Activated CD4-positive, alpha-beta T cell treated with anti-CD3 and anti-CD28 coated beads, Interleukin-2, amount 10 ng/mL, durations not matched to agents 24 days and 14 days (primary cell): ENCODE measurements around the gene GRIN3A. TPM values are rescaled to one million over a fixed set of nuclear protein-coding genes. Genes with fewer than 3 reads are reported as not detected.
"Not testable (repeated sequence)": the region's sequence is repeated elsewhere in the genome, so short reads cannot be mapped to it uniquely, and the experiment has no call there.

Experiments used
- DNase-seq: peaks from one replicate; pipeline ENCODE4 v3.0.0; 2022
- H3K27ac Mint-ChIP-seq: one replicate; pipeline ENCODE4 v1.8.0; 2022; ENCODE audit warnings: mild to moderate bottlenecking, mixed read lengths
- H3K27me3 Mint-ChIP-seq: one replicate; pipeline ENCODE4 v1.8.0; 2022; ENCODE audit warnings: mixed read lengths
- H3K36me3 Mint-ChIP-seq: one replicate; pipeline ENCODE4 v1.8.0; 2022; ENCODE audit warnings: low read depth, mild to moderate bottlenecking, mixed read lengths
- H3K4me1 Mint-ChIP-seq: one replicate; pipeline ENCODE4 v1.8.0; 2021; ENCODE audit warnings: mixed read lengths
- H3K4me3 Mint-ChIP-seq: one replicate; pipeline ENCODE4 v1.8.0; 2022; ENCODE audit warnings: mild to moderate bottlenecking, moderate library complexity, mixed read lengths
- H3K9me3 Mint-ChIP-seq: one replicate; pipeline ENCODE4 v1.8.0; 2021; ENCODE audit warnings: mixed read lengths
- intact Hi-C: fragments of 100-400 bp; cut with micrococcal nuclease; formaldehyde crosslinking; loops from one replicate; pipeline ENCODE4 v1.15.1; 2023
- total RNA-seq: library from RNA; stranded (reverse); gene quantifications from 2 replicates; pipeline ENCODE4 v1.2.3, GENCODE V29; 2022

The GRIN3A gene
- total RNA-seq, 1 donor from 2014 or later = not detected

DNA sequence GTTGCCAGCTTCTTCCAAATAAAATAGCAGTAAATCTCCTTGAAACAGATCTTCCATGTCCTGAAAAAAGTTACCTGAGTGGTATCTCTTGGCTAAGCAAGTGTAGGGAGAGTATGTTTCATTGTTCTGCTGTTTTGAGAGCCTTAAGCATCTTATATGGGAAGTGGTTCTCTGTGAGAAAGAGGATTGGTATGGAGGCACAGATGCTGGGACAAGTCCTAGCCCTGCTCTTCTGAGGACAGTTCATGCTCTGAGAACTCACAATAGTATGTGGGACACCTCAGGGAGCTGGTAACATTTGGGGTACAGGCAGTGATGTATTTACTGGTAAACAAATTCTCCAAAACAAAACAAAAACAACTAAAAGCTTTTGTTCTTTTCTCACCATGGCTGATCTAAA is 145.7 kb downstream of the GRIN3A start:
- Mint-ChIP-seq H3K27ac (no peak overlapping the region), H3K4me1 (no peaks in the 10 kb centered on the region), H3K9me3 (no peaks in the 10 kb centered on the region), H3K36me3 (no peaks in the 10 kb centered on the region), H3K4me3 (no peak overlapping the region), H3K27me3 (peaks cover 8% of the 10 kb centered on the region)
- intact Hi-C loops = no loop called here
- DNase-seq = no peak

DNA sequence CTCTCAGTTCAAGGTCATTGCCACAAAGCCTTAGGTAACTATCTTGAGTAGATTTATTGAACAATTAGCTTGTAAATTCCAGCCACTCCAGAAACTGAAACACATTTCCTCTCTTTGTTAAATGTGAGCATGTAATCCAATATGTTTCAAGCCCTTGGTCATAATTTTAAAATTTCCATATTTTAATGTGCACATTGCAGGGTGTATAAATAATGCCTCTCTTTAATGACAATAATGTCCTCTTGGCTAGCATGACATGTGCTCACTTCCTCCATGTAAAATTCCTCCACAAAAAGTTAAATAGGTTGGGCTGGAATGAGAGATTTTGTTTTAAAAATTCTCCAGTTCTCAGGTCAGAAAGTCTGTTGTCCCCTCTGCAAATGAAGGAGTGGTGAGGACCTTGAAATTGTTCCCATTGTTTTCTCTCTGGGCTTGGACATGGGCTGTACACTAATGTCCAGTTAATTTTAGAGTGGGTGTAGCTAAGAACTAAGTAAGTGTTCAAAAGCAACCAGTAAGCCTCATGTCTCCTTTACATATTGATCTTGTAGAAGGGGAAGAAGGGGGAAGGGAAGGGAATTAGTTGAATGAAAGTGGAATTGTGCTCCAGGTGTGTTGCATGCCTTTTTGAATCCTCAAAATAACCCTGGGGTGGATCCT is 146.5 kb downstream of the GRIN3A start:
- intact Hi-C loops = no loop called here
- no peak for DNase-seq
- H3K27me3 Mint-ChIP-seq = peaks cover 8% of the 10 kb centered on the region
- no peaks in the 10 kb centered on the region for H3K36me3 Mint-ChIP-seq
- H3K9me3 Mint-ChIP-seq = no peaks in the 10 kb centered on the region
- peaks cover under 1% of the 10 kb centered on the region for H3K4me1 Mint-ChIP-seq
- H3K27ac Mint-ChIP-seq = no peak overlapping the region
- no peak overlapping the region for H3K4me3 Mint-ChIP-seq

DNA sequence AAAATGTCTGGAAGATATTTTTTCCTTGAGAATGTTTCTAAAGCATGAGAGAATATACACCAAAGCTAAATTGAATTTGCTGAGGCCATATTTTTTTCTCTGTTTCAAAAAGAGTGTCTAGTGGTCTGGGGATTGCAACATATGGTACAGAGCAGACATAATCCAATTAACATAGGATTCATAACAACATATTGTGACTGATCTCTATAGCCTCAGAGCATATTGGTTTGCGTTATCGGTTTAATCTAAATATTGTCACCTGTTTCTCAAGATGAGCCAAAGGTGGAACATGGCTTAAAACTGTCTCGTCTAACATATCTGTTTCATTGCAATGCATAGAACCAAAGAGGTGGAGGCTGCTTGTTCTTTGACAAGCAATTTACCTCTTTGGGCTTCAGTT is 147.5 kb downstream of the GRIN3A start:
- Mint-ChIP-seq H3K4me3 (no peak overlapping the region), H3K27me3 (peaks cover 8% of the 10 kb centered on the region), H3K36me3 (no peaks in the 10 kb centered on the region), H3K4me1 (peaks cover 11% of the 10 kb centered on the region), H3K9me3 (peaks cover 3% of the 10 kb centered on the region), H3K27ac (no peak overlapping the region)
- intact Hi-C loops = no loop called here
- no peak for DNase-seq

DNA sequence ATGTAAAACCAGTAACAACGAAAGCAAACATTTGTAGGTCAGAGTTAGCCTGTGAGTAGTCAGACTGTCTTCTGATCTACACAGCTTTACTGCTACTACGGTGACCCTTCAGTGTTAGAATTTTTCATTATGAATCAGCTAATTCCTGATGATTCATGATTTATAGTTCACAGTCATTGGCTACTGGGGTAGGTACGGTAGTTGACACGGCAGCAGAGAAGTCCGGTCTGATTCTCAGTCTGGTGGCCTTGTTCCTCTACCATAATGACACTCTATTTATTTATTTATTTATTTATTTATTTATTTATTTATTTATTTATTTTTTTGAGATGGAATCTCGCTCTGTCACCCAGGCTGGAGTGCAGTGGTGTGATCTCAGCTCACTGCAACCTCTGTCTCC is 148.4 kb downstream of the GRIN3A start:
- H3K4me3 Mint-ChIP-seq, intact Hi-C loops, H3K36me3 Mint-ChIP-seq, H3K27ac Mint-ChIP-seq, H3K27me3 Mint-ChIP-seq, DNase-seq: not testable (repeated sequence)
- Mint-ChIP-seq H3K9me3 (peaks cover 11% of the 10 kb centered on the region), H3K4me1 (peaks cover 17% of the 10 kb centered on the region)

DNA sequence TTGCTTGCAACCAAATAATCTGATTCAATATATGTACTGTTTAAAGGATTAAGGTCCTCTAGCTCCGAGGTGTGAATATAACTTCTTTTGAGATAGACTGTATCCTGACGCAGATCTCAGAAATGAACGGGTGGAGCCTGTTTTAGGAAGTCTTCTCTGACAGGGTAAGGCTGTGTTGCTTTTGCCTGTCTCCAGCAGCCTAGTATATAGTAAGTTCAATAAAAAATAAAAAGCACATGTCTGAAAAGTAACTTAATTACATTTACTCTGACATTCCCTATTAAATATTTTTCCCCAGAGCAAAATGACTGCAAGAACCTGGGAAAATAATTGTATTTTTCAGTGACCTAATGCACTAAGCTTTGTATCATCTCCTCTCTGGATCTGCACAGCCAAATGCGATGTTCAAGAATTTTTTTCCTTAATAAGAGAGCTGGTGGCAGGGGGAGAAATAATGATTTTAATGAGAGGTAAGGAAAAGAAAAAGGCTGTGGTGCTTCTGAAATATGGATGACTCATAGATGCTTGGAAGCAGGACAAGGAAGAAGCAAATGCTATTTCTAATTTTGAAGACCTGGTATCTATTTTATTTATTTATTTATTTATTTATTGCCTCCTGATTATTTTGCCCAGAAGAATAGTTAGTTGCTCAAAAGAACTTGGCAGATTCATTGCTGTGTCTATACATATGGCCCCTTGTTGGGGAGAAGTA is 151.0 kb downstream of the GRIN3A start:
- peaks cover 11% of the 10 kb centered on the region for H3K9me3 Mint-ChIP-seq
- peaks cover 8% of the 10 kb centered on the region for H3K27me3 Mint-ChIP-seq
- peaks cover 1% of the 10 kb centered on the region for H3K36me3 Mint-ChIP-seq
- H3K4me3 Mint-ChIP-seq = no peak overlapping the region
- H3K4me1 Mint-ChIP-seq = peaks cover 17% of the 10 kb centered on the region
- H3K27ac Mint-ChIP-seq = no peak overlapping the region
- DNase-seq = no peak
- intact Hi-C loops = no loop called here

DNA sequence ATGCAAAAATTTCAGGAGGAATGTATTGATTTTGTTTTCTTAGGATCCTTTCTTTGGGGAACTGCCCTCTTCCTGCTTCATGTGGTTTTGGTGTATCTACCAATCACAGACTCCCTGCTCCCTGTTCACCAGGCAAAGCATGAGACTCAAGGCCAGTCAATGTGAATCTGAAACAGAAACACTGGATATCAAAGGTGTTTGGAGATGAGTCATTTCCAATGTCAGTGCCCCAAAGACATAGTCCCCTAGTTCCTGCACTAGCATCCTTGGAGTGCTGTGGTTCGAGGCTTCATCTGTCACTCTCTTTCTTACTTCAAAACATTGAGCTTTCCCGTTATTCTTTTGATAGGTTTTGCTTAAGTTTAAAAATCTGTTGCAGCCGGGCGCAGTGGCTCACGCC is 151.8 kb downstream of the GRIN3A start:
- Mint-ChIP-seq H3K27ac (no peak overlapping the region), H3K9me3 (peaks cover 11% of the 10 kb centered on the region), H3K36me3 (peaks cover 1% of the 10 kb centered on the region), H3K27me3 (peaks cover 3% of the 10 kb centered on the region), H3K4me3 (peak overlapping the region; percentile 7), H3K4me1 (peaks cover 17% of the 10 kb centered on the region)
- intact Hi-C loops = loop anchor here (1.0 kb wide), 1 partner anchor 53 kb away; the partner anchor contains the start of gene RNF20
- DNase-seq = peak; percentile 82

DNA sequence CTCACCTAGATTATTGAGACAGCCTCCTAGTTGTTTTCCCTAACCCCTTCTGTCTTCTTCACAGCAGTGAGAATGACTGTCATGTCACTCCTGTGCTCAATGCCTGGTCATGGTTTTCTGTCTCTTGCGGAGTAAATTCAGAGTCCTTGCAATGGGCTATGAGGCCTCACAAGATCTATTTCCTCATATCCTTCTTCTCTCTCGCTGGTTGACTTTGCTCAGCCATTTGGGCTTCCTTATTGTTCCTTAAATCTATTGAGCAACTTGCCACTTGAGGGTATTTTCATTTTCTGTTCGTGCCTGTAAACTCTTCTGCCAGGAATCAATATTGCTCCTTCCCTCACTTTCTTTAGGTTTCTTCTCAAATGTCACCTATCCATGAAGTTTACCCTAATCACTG is 152.7 kb downstream of the GRIN3A start:
- Mint-ChIP-seq H3K27me3 (peaks cover 3% of the 10 kb centered on the region), H3K4me1 (peaks cover 17% of the 10 kb centered on the region), H3K36me3 (peaks cover 1% of the 10 kb centered on the region), H3K9me3 (peaks cover 11% of the 10 kb centered on the region), H3K4me3 (no peak overlapping the region), H3K27ac (no peak overlapping the region)
- no peak for DNase-seq
- intact Hi-C loops = loop anchor here (1.0 kb wide), 1 partner anchor 52 kb away; the partner anchor contains the start of gene RNF20

DNA sequence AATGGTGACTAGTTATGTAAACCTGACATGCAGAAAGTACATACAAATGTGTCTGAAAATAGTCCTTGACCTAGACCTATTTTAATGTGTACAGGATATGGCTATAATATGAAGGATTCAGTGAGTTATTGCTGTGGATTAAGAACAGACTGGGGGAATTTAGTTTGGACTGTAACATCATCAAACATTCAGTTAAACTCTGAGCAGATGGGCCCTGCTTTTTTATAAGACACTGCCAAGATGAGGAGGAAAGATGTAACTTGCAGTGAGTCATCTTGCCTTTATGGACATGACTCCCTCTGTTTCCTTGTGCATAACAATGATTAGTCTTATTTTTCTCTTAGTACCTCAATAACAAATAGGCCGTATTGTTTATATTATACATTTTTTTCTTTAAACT is 155.9 kb downstream of the GRIN3A start:
- intact Hi-C loops = no loop called here
- DNase-seq = no peak
- Mint-ChIP-seq H3K4me1 (peaks cover 17% of the 10 kb centered on the region), H3K9me3 (peaks cover 11% of the 10 kb centered on the region), H3K36me3 (peaks cover 1% of the 10 kb centered on the region), H3K27me3 (no peaks in the 10 kb centered on the region), H3K27ac (no peak overlapping the region), H3K4me3 (no peak overlapping the region)

DNA sequence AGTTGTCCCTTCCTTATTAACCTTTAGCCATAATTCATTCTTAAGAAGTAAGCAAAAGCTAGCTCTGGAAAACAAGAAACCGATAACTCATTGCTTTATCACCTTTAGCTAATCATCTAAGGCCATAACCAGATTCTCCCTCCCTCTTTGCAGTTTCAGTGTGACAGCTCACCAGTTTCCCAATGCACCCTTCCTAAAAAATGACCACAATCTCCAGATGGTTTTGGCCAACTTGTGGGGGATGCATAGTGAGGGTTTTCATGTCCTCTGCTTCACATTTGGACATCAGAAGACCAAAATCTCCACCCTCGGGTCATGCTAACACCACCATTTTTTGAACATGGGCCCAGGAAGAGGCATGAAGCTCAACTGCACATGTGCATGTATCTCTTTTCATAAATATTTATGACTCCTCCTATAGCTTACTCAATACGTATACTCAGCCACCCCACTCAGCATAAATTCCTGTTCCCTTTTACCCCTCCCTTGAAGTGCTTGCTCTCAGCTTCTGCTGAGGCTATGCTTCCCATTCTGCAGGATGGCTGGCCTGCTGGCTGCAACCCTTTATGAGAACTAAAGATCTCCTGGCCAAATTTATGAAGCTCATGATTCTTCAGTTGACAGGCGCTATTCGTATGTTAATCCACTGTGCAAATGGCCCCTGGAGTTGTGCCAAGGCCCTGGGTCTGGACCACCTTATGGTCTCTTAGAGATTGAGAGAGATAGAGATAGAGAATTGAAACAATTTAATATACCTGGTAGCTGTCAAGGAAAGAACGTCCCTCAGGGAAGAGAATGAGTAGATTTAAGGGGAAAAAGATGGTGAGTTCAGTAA is 158.5 kb downstream of the GRIN3A start:
- Mint-ChIP-seq H3K9me3 (no peaks in the 10 kb centered on the region), H3K27ac (no peak overlapping the region), H3K4me1 (no peaks in the 10 kb centered on the region), H3K4me3 (no peak overlapping the region), H3K36me3 (no peaks in the 10 kb centered on the region), H3K27me3 (no peaks in the 10 kb centered on the region)
- no peak for DNase-seq
- intact Hi-C loops = no loop called here

DNA sequence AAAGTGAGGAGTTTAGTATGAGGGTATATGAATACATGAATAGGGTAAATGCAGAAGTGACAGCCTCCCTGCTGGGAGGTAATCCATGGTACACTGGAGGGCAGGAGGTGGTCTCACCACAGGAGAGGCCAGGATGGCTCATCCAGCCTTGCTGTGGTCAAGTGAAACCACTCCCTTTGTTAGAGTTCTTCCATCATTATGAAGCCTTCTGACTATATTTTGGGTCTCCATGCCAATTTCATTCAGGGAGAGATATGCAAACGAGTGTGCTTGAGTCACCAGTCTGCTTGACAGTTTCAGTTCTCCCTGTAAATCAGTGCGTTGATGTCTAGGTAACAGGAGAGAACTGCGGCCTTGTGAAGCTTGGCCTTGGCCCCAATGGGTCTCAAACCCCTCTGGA is 160.1 kb downstream of the GRIN3A start:
- no peak for DNase-seq
- no peaks in the 10 kb centered on the region for H3K36me3 Mint-ChIP-seq
- H3K4me1 Mint-ChIP-seq = peaks cover 2% of the 10 kb centered on the region
- intact Hi-C loops = no loop called here
- no peak overlapping the region for H3K27ac Mint-ChIP-seq
- no peaks in the 10 kb centered on the region for H3K9me3 Mint-ChIP-seq
- H3K27me3 Mint-ChIP-seq = no peaks in the 10 kb centered on the region
- no peak overlapping the region for H3K4me3 Mint-ChIP-seq

DNA sequence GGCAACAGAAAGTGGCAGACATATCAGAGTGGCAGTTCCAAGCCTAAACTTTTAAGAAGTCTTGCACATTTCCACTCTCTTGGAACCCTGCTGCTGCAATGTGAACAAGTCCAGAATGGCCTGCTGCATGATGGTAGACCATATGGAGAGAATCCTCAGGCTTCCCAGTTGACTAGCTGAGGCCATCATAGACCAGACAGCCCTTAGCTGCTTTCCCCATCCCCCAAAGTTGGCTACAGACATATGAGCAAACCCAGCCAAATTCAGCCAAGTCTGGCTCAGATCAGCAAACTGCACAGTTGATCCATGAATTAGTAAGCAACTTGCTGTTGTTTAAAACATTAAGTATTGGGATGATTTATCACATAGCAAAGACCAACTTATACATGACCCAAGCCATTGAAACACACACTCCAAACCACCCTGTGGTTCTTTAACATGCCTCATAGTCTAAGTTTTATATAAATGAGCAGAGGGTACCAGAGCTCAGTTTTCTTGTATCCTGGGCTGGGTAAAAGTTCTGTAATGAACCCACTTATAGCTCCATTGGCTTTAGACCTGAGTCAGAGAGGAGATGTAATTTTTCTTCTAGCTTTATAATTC is 163.6 kb downstream of the GRIN3A start:
- Mint-ChIP-seq H3K9me3 (no peaks in the 10 kb centered on the region), H3K36me3 (peaks cover 3% of the 10 kb centered on the region), H3K27ac (no peak overlapping the region), H3K4me3 (no peak overlapping the region), H3K27me3 (no peaks in the 10 kb centered on the region), H3K4me1 (peaks cover 19% of the 10 kb centered on the region)
- intact Hi-C loops = no loop called here
- DNase-seq = no peak

DNA sequence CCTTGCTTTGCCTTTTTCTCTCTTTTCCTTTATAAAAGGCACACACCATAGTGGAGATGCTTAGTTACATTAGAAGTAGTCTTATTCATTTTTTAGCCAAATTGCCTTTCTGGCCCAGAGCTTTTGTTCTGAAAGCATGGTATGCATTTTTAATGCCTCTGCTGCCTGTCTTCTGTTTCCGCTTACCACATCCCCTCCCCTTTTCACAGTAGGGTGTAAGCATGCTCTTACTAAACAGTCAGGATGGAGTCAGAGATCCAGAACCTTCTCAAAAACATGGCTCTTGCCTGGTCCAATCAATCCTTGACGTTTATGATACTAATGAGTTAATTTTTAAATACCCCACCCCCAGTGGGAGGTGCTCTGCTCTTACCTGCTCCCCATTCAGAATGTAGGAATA is 166.1 kb downstream of the GRIN3A start:
- H3K27ac Mint-ChIP-seq = no peak overlapping the region
- no peaks in the 10 kb centered on the region for H3K9me3 Mint-ChIP-seq
- peaks cover 11% of the 10 kb centered on the region for H3K36me3 Mint-ChIP-seq
- H3K4me3 Mint-ChIP-seq = no peak overlapping the region
- H3K27me3 Mint-ChIP-seq = no peaks in the 10 kb centered on the region
- intact Hi-C loops = no loop called here
- no peak for DNase-seq
- peaks cover 20% of the 10 kb centered on the region for H3K4me1 Mint-ChIP-seq

DNA sequence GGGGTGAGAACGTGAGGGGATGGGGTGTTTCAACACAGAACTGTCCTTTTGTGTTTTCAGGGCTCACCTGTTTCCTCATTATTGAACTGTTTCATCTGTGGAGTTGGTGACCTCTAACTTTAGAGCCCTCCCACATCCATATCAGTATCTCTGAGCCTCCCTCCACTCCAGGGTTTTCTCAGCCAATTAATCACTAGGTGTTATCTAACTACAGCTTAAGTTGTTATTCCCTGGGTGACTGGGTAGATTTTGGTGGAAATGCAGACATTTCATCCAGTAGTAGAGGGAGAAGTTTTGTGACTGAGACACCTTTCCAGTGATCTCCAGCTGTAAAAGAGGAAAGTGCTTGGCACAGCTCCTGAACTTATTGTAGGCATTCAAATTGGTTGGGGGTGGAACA is 167.3 kb downstream of the GRIN3A start:
- no peak overlapping the region for H3K4me3 Mint-ChIP-seq
- H3K27me3 Mint-ChIP-seq = no peaks in the 10 kb centered on the region
- no peaks in the 10 kb centered on the region for H3K9me3 Mint-ChIP-seq
- DNase-seq = no peak
- no peak overlapping the region for H3K27ac Mint-ChIP-seq
- peaks cover 15% of the 10 kb centered on the region for H3K36me3 Mint-ChIP-seq
- peaks cover 23% of the 10 kb centered on the region for H3K4me1 Mint-ChIP-seq
- intact Hi-C loops = no loop called here
